ENCODE data around the gene ARHGEF5.

Gene ARHGEF5

DNA sequence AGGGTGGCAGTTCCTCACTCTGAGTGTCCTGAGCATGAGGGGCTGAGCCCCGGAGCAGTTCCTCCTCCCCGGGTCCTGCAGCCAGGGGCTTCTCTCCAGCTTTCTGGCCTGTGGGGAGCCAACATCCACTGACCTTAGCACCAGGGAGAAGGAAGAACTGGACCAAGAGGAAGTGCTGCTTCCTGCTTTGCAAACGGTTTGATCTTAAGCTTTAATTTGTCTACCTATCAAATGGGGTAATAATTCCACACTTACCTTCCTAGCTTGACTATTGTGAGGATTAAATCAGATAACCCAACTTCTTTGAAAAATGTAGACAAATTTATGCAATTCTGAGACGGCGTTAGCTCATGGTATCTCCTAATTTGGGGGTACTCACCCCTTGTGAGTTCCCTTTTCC, 46.3 kb downstream of the ARHGEF5 start:
- DNase-seq (ENCODE audit: low read depth): no peak
- TF ChIP-seq, protein P1, sequence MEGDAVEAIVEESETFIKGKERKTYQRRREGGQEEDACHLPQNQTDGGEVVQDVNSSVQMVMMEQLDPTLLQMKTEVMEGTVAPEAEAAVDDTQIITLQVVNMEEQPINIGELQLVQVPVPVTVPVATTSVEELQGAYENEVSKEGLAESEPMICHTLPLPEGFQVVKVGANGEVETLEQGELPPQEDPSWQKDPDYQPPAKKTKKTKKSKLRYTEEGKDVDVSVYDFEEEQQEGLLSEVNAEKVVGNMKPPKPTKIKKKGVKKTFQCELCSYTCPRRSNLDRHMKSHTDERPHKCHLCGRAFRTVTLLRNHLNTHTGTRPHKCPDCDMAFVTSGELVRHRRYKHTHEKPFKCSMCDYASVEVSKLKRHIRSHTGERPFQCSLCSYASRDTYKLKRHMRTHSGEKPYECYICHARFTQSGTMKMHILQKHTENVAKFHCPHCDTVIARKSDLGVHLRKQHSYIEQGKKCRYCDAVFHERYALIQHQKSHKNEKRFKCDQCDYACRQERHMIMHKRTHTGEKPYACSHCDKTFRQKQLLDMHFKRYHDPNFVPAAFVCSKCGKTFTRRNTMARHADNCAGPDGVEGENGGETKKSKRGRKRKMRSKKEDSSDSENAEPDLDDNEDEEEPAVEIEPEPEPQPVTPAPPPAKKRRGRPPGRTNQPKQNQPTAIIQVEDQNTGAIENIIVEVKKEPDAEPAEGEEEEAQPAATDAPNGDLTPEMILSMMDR (conservative IDR thresholded peaks at IDR 0.05; ENCODE audit: control insufficient read depth, insufficient read depth, low read depth, low read length): no peak
- H3K4me3 ChIP-seq (ENCODE audit: control insufficient read depth, low read depth, low read length): no peak overlapping the region

DNA sequence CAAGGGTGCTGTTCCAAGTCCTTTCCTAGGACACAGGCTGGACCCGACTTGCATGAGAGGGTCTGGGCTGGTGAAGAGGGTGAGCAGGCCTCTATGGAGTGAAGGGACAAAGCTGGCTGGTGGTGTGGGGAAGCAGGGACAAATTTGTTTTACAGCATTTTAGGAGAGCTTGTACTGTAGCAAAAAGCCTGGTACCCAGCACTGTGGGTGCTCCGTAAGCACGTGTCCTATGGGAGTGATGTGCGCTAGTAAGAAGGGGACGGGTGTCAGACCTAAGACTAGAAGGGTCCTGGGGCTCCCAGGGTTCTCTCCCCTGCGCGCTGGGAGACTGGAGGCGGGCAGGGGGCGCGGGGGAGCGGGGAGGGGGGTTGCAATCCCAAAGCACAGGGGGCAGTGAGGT, 47.9 kb downstream of the ARHGEF5 start:
- H3K4me3 ChIP-seq (ENCODE audit: control insufficient read depth, low read depth, low read length): no peak overlapping the region
- DNase-seq (ENCODE audit: low read depth): no peak
- TF ChIP-seq, protein P1 (conservative IDR thresholded peaks at IDR 0.05; ENCODE audit: control insufficient read depth, insufficient read depth, low read depth, low read length): no peak

DNA sequence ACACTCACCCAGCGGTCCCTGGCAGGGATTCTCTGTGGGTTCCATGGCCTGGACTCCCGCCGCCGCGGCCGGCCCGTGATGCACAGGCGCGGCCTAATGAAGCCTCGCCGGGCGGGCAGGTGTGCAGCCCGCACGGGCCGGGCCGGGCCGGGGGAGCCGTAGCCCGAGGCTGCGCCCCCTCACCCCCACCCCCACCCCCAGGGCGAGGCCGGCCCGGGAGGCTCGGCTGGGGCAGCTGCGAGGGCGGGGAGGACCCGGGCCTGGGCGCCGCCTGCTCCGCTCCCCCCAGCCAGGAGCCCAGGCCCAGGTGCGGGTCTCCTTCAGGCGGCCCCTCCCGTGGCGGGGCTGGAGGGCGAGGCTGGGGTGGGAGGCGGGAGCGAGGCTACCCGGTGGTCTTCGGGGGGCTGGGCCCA, 48.5 kb downstream of the ARHGEF5 start, which contains the start of gene NOBOX:
NOBOX (minus strand) TSS at position 45 of the 413 bp plus-strand sequence.
- H3K4me3 ChIP-seq (ENCODE audit: control insufficient read depth, low read depth, low read length): no peak within 1 kb of the TSS
- DNase-seq (ENCODE audit: low read depth): no peak
- TF ChIP-seq, protein P1 (conservative IDR thresholded peaks at IDR 0.05; ENCODE audit: control insufficient read depth, insufficient read depth, low read depth, low read length): no peak

GRCh38 chr7:144404946-144405345, 49.7 kb downstream of the ARHGEF5 start:
- no peak overlapping the region for H3K4me3 ChIP-seq (ENCODE audit: control insufficient read depth, low read depth, low read length)
- TF ChIP-seq, protein P1 (conservative IDR thresholded peaks at IDR 0.05; ENCODE audit: control insufficient read depth, insufficient read depth, low read depth, low read length): no peak
- DNase-seq (ENCODE audit: low read depth): no peak

DNA sequence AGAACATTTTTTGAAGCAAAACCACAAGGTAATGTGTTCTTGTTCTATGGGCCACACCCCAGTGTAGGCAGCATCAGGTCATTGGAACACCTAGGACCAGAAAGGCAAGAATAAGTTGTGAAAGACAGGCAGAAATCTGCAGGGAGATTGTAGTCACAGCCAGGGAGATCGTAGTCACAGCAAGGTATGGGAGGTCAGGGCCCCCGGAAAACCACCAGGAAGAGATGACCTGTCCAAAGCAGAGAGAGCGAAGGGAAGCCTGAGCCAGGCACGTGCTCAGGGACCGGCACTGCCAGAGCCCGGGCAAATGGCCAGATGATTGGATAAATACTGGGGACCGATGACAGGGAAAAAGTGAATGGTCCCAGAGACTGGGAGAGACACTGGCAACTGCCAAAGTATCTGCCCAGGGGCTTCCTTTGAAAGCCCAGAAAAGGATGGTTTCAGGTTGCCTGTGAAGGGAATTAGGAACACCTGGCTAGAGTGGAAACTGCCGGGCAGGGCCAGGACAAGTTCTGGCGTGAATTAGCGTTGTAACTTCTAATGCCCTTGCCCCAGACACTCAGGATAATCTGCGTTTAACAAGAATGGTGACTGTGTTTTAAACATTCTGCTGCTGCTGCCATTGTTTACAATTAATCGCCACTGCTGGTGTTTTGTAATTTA, 52.2 kb downstream of the ARHGEF5 start:
- H3K4me3 ChIP-seq (ENCODE audit: control insufficient read depth, low read depth, low read length): no peak overlapping the region
- TF ChIP-seq, protein P1 (conservative IDR thresholded peaks at IDR 0.05; ENCODE audit: control insufficient read depth, insufficient read depth, low read depth, low read length): no peak

DNA sequence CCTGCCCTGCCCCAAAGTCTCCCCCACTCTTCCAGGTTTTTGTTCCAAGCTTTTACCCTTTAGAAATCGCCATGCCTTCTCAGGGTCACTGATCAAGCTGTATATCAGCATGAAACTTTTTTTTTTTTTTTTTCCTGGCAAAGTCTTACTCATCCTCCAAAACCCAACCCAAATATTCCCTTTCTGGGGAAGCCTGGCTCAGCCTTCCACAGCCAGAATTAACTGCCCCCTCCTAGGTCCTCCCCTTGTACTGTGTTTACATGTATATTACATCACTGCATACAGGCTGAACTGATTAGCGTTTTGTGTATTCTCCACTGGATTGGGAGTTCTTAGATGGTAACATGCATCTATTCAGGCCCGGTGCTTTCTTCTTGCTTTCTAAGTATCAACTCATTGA, 52.9 kb downstream of the ARHGEF5 start:
- TF ChIP-seq, protein P1 (conservative IDR thresholded peaks at IDR 0.05; ENCODE audit: control insufficient read depth, insufficient read depth, low read depth, low read length): no peak
- H3K4me3 ChIP-seq (ENCODE audit: control insufficient read depth, low read depth, low read length): no peak overlapping the region
- peak; percentile 42 for DNase-seq (ENCODE audit: low read depth)

More for the DNA sequence above, 52.2 kb downstream of the ARHGEF5 start:
- no peak for DNase-seq (ENCODE audit: low read depth)

Data from fibroblast of mammary gland (primary cell).